Endodermal cell (in vitro differentiated cells): ENCODE data around the gene CARNS1. TPM values are rescaled to one million over a fixed set of nuclear protein-coding genes. Genes with fewer than 3 reads are reported as not detected.

Experiments used
- DNase-seq: peaks from one replicate; pipeline ENCODE4 v3.0.0-alpha.2; 2017
- H3K27ac ChIP-seq: 2 replicates; pipeline ENCODE4 v1.5.1; 2013; ENCODE audit warnings: mild to moderate bottlenecking, low read depth, low read length, moderate library complexity
- H3K27me3 ChIP-seq: 2 replicates; pipeline ENCODE4 v1.6.1; 2013; ENCODE audit warnings: mild to moderate bottlenecking, low read length, moderate library complexity; ENCODE audit not compliant: insufficient read depth, control insufficient read depth, poor library complexity, severe bottlenecking
- H3K36me3 ChIP-seq: 2 replicates; pipeline ENCODE4 v1.7.0; 2013; ENCODE audit warnings: mild to moderate bottlenecking, low read length, moderate library complexity; ENCODE audit not compliant: control insufficient read depth, insufficient read depth
- H3K4me1 ChIP-seq: one replicate; pipeline ENCODE4 v1.7.0; 2013; ENCODE audit warnings: low read length; ENCODE audit not compliant: control insufficient read depth, insufficient read depth
- H3K4me3 ChIP-seq: 2 replicates; pipeline ENCODE4 v1.5.1; 2013; ENCODE audit warnings: mild to moderate bottlenecking, low read length, moderate library complexity
- H3K9ac ChIP-seq: 2 replicates; pipeline ENCODE4 v1.6.1; 2013; ENCODE audit warnings: mild to moderate bottlenecking, low read length, moderate library complexity; ENCODE audit not compliant: poor library complexity, severe bottlenecking; ENCODE audit errors: extremely low read depth
- H3K9me3 ChIP-seq: 2 replicates; pipeline ENCODE4 v1.6.1; 2013; ENCODE audit warnings: mild to moderate bottlenecking, low read length, moderate library complexity; ENCODE audit not compliant: control insufficient read depth
- H3K27ac Mint-ChIP-seq: 2 replicates; pipeline ENCODE4 v1.8.0; 2020; ENCODE audit warnings: mixed read lengths
- H3K27me3 Mint-ChIP-seq: 2 replicates; pipeline ENCODE4 v1.8.0; 2021; ENCODE audit warnings: mild to moderate bottlenecking, mixed read lengths; ENCODE audit not compliant: insufficient read depth
- H3K36me3 Mint-ChIP-seq: 2 replicates; pipeline ENCODE4 v1.8.0; 2020; ENCODE audit warnings: low read depth, mixed read lengths
- H3K4me1 Mint-ChIP-seq: 2 replicates; pipeline ENCODE4 v1.8.0; 2020; ENCODE audit warnings: mixed read lengths
- H3K4me3 Mint-ChIP-seq: 2 replicates; pipeline ENCODE4 v1.8.0; 2020; ENCODE audit warnings: mild to moderate bottlenecking, moderate library complexity, mixed read lengths
- H3K9me3 Mint-ChIP-seq: 2 replicates; pipeline ENCODE4 v1.8.0; 2020; ENCODE audit warnings: mild to moderate bottlenecking, mixed read lengths
- WGBS, 2 experiments: methylation state at CpG; one replicate each; pipeline versions ENCODE4 v1.1.5 to v1.1.7; 2013; ENCODE audit warnings: missing lambda C conversion rate in 2 of 2, mixed read lengths in 1 of 2; ENCODE audit not compliant: insufficient coverage in 1 of 2, insufficient read length in 1 of 2; 5-methylcytosine and 5-hydroxymethylcytosine counted together
- total RNA-seq, 2 donors: library from RNA; stranded (reverse); fragmentation: NEBNext Ultra II Directional in 1 of 2; extraction: Animal tissue kit (Norgen Biotek cat#: 25700) in 1 of 2; gene quantifications; 2 replicates in 1 of 2; 3 replicates in 1 of 2; pipeline ENCODE4 v1.2.1, GENCODE V29; 2021
- TF ChIP-seq, protein P1 (sequence below): fragments of 200-600 bp; sonication (generic); conservative IDR thresholded peaks from 2 replicates; pipeline ENCODE4 v1.5.0; 2021; ENCODE audit warnings: antibody characterized with exemption, mild to moderate bottlenecking

CARNS1 gene
- total RNA-seq, 2 donors from 2014 or later: 1.6 to 2.2 TPM

DNA sequence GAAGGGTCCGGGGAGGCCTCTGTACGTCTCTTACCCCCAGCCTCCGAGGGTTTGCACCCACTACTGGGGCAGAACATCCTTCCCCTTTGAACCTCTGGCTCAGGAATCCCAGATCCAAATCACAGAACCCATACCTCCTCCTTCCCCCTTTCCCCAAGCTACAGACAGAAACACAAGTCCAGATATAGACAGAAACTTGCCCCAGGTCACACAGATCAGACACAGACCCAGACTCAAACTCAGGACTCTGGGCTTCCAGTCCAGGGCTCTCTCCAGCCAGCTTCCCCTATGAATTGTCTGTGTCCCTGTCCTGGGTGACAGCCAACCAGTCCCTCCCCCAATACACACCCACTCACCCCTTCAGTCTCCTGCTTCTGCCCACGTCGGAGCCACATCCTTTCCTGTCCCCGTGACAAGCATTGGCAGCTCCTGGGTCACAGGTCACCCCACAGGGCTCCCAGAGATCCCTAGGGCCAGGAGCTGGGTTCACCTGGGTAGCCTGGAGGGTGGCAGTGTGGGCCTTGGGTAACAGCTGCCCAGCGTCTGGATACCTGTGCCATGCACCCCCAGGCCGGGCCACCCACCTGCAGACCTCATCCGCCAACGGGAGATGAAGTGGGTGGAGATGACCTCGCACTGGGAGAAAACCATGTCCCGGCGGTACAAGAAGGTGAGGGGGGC lies 10.8 kb upstream of the CARNS1 start:
- peaks cover 10% of the 10 kb centered on the region for H3K4me1 ChIP-seq
- no peak overlapping the region for H3K27ac ChIP-seq
- H3K36me3 ChIP-seq: peaks cover 8% of the 10 kb centered on the region
- peaks cover 5% of the 10 kb centered on the region for H3K27me3 Mint-ChIP-seq
- H3K36me3 Mint-ChIP-seq: peaks cover 8% of the 10 kb centered on the region
- no peak for DNase-seq
- WGBS, 2 experiments: 95 to 100% methylated on average over 4 to 13 of the region's 13 CpGs
- H3K4me3 Mint-ChIP-seq: no peak overlapping the region
- no peaks in the 10 kb centered on the region for H3K27me3 ChIP-seq
- H3K9me3 ChIP-seq: no peaks in the 10 kb centered on the region
- H3K4me1 Mint-ChIP-seq: peaks cover 8% of the 10 kb centered on the region
- no peaks in the 10 kb centered on the region for H3K9me3 Mint-ChIP-seq
- TF ChIP-seq, protein P1, sequence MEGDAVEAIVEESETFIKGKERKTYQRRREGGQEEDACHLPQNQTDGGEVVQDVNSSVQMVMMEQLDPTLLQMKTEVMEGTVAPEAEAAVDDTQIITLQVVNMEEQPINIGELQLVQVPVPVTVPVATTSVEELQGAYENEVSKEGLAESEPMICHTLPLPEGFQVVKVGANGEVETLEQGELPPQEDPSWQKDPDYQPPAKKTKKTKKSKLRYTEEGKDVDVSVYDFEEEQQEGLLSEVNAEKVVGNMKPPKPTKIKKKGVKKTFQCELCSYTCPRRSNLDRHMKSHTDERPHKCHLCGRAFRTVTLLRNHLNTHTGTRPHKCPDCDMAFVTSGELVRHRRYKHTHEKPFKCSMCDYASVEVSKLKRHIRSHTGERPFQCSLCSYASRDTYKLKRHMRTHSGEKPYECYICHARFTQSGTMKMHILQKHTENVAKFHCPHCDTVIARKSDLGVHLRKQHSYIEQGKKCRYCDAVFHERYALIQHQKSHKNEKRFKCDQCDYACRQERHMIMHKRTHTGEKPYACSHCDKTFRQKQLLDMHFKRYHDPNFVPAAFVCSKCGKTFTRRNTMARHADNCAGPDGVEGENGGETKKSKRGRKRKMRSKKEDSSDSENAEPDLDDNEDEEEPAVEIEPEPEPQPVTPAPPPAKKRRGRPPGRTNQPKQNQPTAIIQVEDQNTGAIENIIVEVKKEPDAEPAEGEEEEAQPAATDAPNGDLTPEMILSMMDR: no peak
- no peak overlapping the region for H3K4me3 ChIP-seq
- H3K9ac ChIP-seq: no peak overlapping the region
- H3K27ac Mint-ChIP-seq: no peak overlapping the region

GRCh38 chr11:67405196-67405567 lies 10.3 kb upstream of the CARNS1 start:
- peaks cover 6% of the 10 kb centered on the region for H3K36me3 Mint-ChIP-seq
- no peaks in the 10 kb centered on the region for H3K9me3 ChIP-seq
- no peak overlapping the region for H3K27ac ChIP-seq
- H3K4me1 Mint-ChIP-seq: peaks cover 6% of the 10 kb centered on the region
- no peaks in the 10 kb centered on the region for H3K27me3 ChIP-seq
- H3K36me3 ChIP-seq: peaks cover 5% of the 10 kb centered on the region
- H3K27ac Mint-ChIP-seq: no peak overlapping the region
- peaks cover 5% of the 10 kb centered on the region for H3K27me3 Mint-ChIP-seq
- H3K9ac ChIP-seq: no peak overlapping the region
- no peak overlapping the region for H3K4me3 ChIP-seq
- no peak for DNase-seq
- H3K4me1 ChIP-seq: peaks cover 8% of the 10 kb centered on the region
- WGBS, 2 experiments: 95% methylated on average over 6 of the region's 6 CpGs; no CpG with 5 or more reads in 1 of the 2 experiments
- H3K4me3 Mint-ChIP-seq: no peak overlapping the region
- TF ChIP-seq, protein P1: no peak
- no peaks in the 10 kb centered on the region for H3K9me3 Mint-ChIP-seq

DNA sequence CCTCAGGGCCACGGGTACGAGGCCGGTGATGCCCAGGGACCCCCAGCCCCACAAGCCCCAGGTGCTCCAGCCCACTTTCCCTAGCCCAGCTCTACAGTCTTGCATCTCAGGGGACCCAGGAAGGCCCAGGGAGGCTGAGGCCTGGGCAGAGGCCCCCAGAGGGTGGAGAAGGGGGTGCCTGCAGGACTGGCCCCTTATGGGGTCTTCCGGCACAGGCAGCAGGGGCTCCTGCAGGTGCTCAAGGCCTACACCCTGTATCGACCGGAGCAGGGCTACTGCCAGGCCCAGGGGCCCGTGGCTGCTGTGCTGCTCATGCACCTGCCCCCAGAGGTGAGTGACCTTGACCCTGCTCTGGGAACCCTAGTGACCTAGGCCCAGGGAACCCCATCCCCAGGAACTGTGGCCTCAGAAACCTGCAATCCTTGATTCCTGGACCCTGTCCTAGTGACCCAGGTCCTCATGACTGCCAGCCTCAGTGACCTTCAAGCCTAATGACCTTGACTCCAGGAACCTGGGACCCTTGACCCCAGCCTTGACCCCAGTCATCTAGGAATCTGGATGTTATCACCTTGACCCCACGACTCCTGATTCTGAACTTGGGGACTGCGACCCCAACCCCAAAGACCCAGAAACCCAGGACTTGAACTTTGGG lies 9.7 kb upstream of the CARNS1 start:
- Mint-ChIP-seq H3K9me3 (no peaks in the 10 kb centered on the region), H3K4me1 (peaks cover under 1% of the 10 kb centered on the region), H3K27me3 (peaks cover 5% of the 10 kb centered on the region), H3K27ac (no peak overlapping the region), H3K36me3 (no peaks in the 10 kb centered on the region), H3K4me3 (no peak overlapping the region)
- Histone ChIP-seq H3K9ac (no peak overlapping the region), H3K4me1 (peaks cover 8% of the 10 kb centered on the region), H3K27me3 (no peaks in the 10 kb centered on the region), H3K4me3 (no peak overlapping the region), H3K36me3 (no peaks in the 10 kb centered on the region), H3K9me3 (no peaks in the 10 kb centered on the region), H3K27ac (no peak overlapping the region)
- WGBS, 2 experiments: 92 to 98% methylated on average over 5 to 9 of the region's 9 CpGs
- no peak for DNase-seq
- TF ChIP-seq, protein P1: no peak
